Stomach smooth muscle (tissue), 2 donors: ENCODE measurements around the gene FLOT1.

Source experiments
- H3K27ac ChIP-seq: one replicate; pipeline ENCODE4 v1.7.0; 2013; ENCODE audit warnings: mild to moderate bottlenecking, low read length, inconsistent platforms
- H3K27me3 ChIP-seq, 2 donors: one replicate each; pipeline ENCODE4 v1.7.0; 2013; ENCODE audit warnings: low read length in 2 of 2; ENCODE audit not compliant: insufficient read depth in 2 of 2, control insufficient read depth in 1 of 2
- H3K36me3 ChIP-seq, 2 donors: one replicate each; pipeline ENCODE4 v1.7.0; 2013; ENCODE audit warnings: low read length in 2 of 2; ENCODE audit not compliant: control insufficient read depth in 2 of 2, insufficient read depth in 2 of 2
- H3K4me1 ChIP-seq: one replicate; pipeline ENCODE4 v1.7.0; 2013; ENCODE audit warnings: low read length; ENCODE audit not compliant: control insufficient read depth, insufficient read depth
- H3K4me3 ChIP-seq, 2 donors: one replicate each; pipeline ENCODE4 v1.7.0; 2013; ENCODE audit warnings: low read length in 2 of 2
- H3K9ac ChIP-seq, 2 donors: one replicate each; pipeline ENCODE4 v1.7.0; 2013; ENCODE audit warnings: low read length in 2 of 2, mild to moderate bottlenecking in 1 of 2
- H3K9me3 ChIP-seq, 2 donors: one replicate each; pipeline ENCODE4 v1.7.0; 2013; ENCODE audit warnings: low read length in 2 of 2; ENCODE audit not compliant: control insufficient read depth in 2 of 2
- donor health status: healthy.
- donor health status: Pancreatic carcinoma.

Gene FLOT1

DNA sequence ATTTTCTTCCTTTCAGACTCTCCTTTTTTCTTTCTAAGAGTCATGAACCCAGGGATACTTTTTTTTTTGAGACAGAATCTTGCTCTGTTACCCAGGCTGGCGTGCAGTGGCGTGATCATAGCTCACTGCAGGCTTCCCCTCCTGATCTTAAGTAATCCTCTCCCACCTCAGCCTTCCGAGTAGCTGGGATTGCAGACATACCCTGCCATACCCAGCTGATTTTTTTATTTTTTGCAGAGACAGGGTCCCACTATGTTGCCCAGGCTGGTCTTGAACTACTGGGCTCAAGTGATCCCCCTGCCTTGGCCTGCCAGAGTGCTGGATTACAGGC, 34.6 kb upstream of the FLOT1 start:
- Histone ChIP-seq H3K27ac (no peak overlapping the region), H3K9me3 (no peaks in the 10 kb centered on the region), H3K36me3 (no peaks in the 10 kb centered on the region), H3K27me3 (no peaks in the 10 kb centered on the region), H3K9ac (no peak overlapping the region), H3K4me3 (no peak overlapping the region), H3K4me1 (peaks cover 43% of the 10 kb centered on the region)

DNA sequence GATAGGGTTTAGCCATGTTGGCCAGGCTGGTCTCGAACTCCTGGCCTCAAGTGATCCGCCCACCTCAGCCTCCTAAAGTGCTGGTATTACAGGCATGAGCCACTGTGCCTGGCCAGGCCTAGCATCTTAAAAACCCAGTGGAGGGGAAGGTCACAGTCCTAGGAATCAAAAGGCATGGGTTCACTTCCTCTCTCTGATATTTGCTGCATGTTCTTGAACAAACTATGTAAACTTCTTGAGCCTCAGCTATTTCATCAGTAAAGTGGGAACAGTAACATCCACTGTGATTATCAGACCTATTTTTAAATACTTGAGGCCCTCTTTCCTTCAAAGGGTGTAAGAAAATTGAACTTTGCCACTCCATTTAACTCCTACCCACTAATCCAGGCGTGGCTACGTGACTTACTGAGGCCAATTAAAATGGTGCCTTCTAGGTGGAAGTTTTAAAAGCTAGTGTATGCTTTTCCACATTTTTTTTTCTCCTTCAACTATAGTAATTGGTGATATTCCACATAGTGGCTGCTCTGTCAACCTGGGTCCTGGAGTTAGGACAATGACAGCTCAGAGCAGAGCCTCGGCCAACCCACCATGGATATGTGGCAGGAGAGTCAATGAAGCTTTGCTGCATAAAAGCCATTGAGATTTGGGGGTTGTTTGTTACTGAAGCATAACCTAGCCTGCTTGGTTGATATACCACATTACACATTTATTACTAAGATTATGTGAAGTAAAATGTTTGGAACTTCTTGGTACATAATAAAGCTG, 34.1 kb upstream of the FLOT1 start:
- Histone ChIP-seq H3K4me3 (no peak overlapping the region), H3K36me3 (no peaks in the 10 kb centered on the region), H3K9me3 (no peaks in the 10 kb centered on the region), H3K27ac (no peak overlapping the region), H3K9ac (no peak overlapping the region), H3K27me3 (no peaks in the 10 kb centered on the region), H3K4me1 (peaks cover 38% of the 10 kb centered on the region)

DNA sequence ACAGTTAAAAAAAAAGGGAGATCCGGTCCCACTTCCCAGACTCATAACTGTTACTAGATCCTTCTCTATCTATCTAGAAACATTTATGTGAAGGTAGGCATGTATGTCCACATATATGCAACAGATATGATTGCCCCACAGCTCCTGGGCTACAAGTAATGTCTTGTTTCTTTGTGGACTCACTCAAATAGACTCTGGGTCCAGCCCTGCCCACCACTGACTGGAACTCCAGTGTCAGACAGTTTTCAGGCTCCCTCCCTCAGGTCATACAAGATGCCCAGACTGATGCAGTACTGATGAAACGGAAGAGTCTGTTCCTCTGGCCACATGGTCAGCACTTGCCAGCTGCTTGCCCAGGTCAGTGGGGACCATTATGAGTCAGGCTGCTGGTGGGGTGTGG, 32.6 kb upstream of the FLOT1 start:
- Histone ChIP-seq H3K9me3 (no peaks in the 10 kb centered on the region), H3K4me1 (peaks cover 27% of the 10 kb centered on the region), H3K27me3 (no peaks in the 10 kb centered on the region), H3K9ac (no peak overlapping the region), H3K4me3 (no peak overlapping the region), H3K27ac (no peak overlapping the region), H3K36me3 (no peaks in the 10 kb centered on the region)

DNA sequence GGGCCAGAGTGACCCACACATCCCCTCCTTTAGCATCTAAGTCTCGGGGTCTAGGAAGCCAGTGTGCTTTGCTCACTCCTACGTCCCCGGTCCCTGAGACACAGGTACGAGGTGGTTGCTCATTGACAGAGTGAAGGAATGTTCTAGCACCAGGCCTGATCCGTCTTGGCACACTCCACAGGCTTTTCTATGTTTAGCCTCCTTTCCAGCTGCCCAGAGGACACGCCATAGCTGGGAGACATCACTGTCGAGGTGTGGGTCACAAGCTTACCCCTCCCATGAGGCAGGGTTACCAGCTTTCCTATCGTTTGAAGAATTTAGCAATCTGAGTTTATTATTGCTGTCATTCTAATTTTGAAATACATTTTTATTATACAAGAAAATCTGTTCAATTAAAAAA, 32.2 kb upstream of the FLOT1 start:
- no peaks in the 10 kb centered on the region for H3K9me3 ChIP-seq
- no peak overlapping the region for H3K4me3 ChIP-seq
- H3K9ac ChIP-seq: no peak overlapping the region
- no peak overlapping the region for H3K27ac ChIP-seq
- no peaks in the 10 kb centered on the region for H3K27me3 ChIP-seq
- peaks cover 27% of the 10 kb centered on the region for H3K4me1 ChIP-seq
- no peaks in the 10 kb centered on the region for H3K36me3 ChIP-seq

DNA sequence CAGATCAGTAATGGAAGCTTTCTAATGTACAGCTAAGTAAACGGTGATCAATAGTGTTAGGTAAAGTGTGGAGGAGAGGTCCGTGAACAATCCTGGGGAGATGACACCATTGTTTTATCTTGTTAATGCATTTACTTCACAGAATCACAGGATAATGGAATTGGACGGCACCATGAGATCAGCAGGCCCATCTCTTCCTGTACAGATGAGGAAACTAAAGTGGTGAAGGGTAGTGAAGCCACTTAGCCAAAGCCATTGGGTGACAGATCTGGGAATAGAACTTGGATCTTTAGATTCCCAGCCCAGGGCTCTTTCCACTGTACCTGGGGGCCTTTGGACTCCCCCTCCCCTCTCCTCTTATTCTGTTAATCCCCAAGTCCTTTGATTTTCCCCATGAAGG, 28.1 kb upstream of the FLOT1 start:
- no peaks in the 10 kb centered on the region for H3K36me3 ChIP-seq
- peaks cover 27% of the 10 kb centered on the region for H3K4me1 ChIP-seq

GRCh38 chr6:30769853-30770524, 27.5 kb upstream of the FLOT1 start:
- no peak overlapping the region for H3K4me3 ChIP-seq
- peak overlapping the region; percentile 84 for H3K27ac ChIP-seq
- H3K9ac ChIP-seq: peak overlapping the region in 1 of 2 donors; percentile 50
- no peaks in the 10 kb centered on the region for H3K36me3 ChIP-seq
- peaks cover 23% of the 10 kb centered on the region for H3K4me1 ChIP-seq
- no peaks in the 10 kb centered on the region for H3K9me3 ChIP-seq
- no peaks in the 10 kb centered on the region for H3K27me3 ChIP-seq

More for the DNA sequence above, 28.1 kb upstream of the FLOT1 start:
- Histone ChIP-seq H3K9me3 (no peaks in the 10 kb centered on the region), H3K9ac (peak overlapping the region in 1 of 2 donors; percentile 50), H3K27ac (peak overlapping the region; percentile 84), H3K27me3 (no peaks in the 10 kb centered on the region), H3K4me3 (no peak overlapping the region)

GRCh38 chr6:30769088-30769852, 26.8 kb upstream of the FLOT1 start:
- H3K4me1 ChIP-seq: peaks cover 21% of the 10 kb centered on the region
- peak overlapping the region; percentile 15 to 18 for H3K4me3 ChIP-seq
- H3K27ac ChIP-seq: peak overlapping the region; percentile 84
- no peaks in the 10 kb centered on the region for H3K9me3 ChIP-seq
- no peaks in the 10 kb centered on the region for H3K36me3 ChIP-seq
- no peaks in the 10 kb centered on the region for H3K27me3 ChIP-seq
- H3K9ac ChIP-seq: peak overlapping the region; percentile 51 to 58

DNA sequence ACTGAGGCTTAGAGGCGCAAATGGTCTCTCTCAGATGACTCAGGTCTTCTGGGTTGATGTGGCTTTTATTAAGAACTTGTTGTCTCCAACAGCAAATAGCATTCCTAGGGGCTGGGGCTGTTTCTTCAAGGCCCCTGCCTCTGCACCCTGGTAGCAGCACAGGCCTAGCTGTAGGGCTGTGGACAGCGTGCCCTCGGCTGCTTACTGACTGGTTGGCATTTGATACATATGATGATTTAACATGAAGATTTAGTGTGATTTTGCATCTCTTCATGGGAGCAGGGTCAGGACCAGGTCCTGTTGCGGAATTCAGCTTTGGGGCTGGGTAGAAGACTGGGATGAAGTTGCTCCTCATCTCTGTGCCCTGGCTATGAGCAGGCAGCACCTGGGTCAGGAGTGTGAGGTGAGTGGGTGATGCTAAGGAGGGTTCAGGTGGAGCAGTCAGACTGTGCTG, 26.2 kb upstream of the FLOT1 start:
- Histone ChIP-seq H3K9me3 (no peaks in the 10 kb centered on the region), H3K9ac (peak overlapping the region; percentile 42 to 58), H3K4me1 (peaks cover 27% of the 10 kb centered on the region), H3K4me3 (peak overlapping the region in 1 of 2 donors; percentile 15), H3K36me3 (no peaks in the 10 kb centered on the region), H3K27me3 (no peaks in the 10 kb centered on the region), H3K27ac (peak overlapping the region; percentile 84)

- no peaks in the 10 kb centered on the region for H3K36me3 ChIP-seq
- H3K9ac ChIP-seq: no peak overlapping the region
- H3K4me3 ChIP-seq: no peak overlapping the region
- H3K27ac ChIP-seq: no peak overlapping the region
- H3K9me3 ChIP-seq: no peaks in the 10 kb centered on the region
- H3K4me1 ChIP-seq: peaks cover 30% of the 10 kb centered on the region
- H3K27me3 ChIP-seq: no peaks in the 10 kb centered on the region
These were observed 25.4 kb upstream of the FLOT1 start for GRCh38 chr6:30767944-30768301.

DNA sequence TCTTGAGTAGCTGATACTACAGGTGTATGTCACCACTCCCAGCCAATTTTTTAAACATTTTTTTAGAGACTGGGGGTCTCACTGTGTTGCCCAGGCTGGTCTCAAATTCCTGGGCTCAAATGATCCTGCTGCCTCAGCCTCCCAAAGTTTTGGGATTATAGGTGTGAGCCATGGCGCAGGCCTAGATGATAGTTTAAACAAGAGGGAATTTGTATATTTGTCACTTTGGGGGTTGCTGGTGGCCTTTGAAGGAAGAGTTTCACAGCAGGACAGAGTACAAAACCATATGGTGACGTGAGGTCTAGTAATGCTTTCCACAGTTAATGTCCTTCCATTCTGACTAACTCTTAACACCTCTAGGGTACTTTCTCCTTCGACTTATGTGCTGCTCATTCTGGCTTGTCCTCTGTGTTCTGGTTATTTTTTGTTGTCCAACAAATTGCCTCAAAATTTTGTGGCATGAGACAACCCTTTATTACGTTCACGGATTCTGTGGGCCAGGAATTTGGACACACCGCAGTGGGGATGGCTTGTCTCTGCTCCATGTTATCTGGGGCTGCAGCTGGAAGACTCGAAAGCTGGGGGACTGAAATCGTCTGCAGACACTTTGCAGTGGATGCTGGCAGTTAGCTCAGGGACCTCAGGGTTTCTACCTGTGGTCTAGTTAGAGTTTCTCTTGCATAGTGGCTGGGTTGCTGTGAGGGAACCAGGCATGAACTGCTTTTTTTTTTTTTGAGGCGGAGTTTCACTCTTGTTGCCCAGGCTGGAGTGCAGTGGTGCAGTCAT, 24.9 kb upstream of the FLOT1 start:
- no peaks in the 10 kb centered on the region for H3K9me3 ChIP-seq
- H3K4me1 ChIP-seq: peaks cover 30% of the 10 kb centered on the region
- no peak overlapping the region for H3K9ac ChIP-seq
- no peaks in the 10 kb centered on the region for H3K27me3 ChIP-seq
- no peak overlapping the region for H3K4me3 ChIP-seq
- H3K27ac ChIP-seq: no peak overlapping the region
- no peaks in the 10 kb centered on the region for H3K36me3 ChIP-seq
